Kidney (tissue), 14 donors: ENCODE measurements around the gene AKAP7. TPM values are rescaled to one million over a fixed set of nuclear protein-coding genes. Genes with fewer than 3 reads are reported as not detected.
"Not testable (repeated sequence)": the region's sequence is repeated elsewhere in the genome, so short reads cannot be mapped to it uniquely, and the experiment has no call there.

Source experiments
- DNase-seq, 5 donors: peaks; one replicate each; pipeline ENCODE4 v3.0.0-alpha.2; 2013 to 2020
- FAIRE-seq: peaks from 2 replicates; lab custom pipeline; 2012; peaks lifted over from hg19 to GRCh38; lab: Jason Lieb, UNC
- H3K27ac ChIP-seq, 2 donors: one replicate each; pipeline ENCODE4 v1.7.0; 2013; ENCODE audit warnings: low read depth in 2 of 2, low read length in 2 of 2, inconsistent platforms in 1 of 2
- H3K27me3 ChIP-seq: one replicate; pipeline ENCODE4 v1.7.1; 2013; ENCODE audit warnings: low read length, inconsistent platforms; ENCODE audit not compliant: control insufficient read depth, insufficient read depth
- H3K36me3 ChIP-seq, 3 donors: one replicate each; pipeline versions ENCODE4 v1.7.0 to v1.7.1; 2013; ENCODE audit warnings: low read length in 3 of 3, control low read depth in 1 of 3, inconsistent platforms in 1 of 3; ENCODE audit not compliant: insufficient read depth in 3 of 3, control insufficient read depth in 2 of 3
- H3K4me1 ChIP-seq, 3 donors: one replicate each; pipeline versions ENCODE4 v1.7.0 to v1.7.1; 2013; ENCODE audit warnings: low read length in 3 of 3, inconsistent platforms in 1 of 3, low read depth in 1 of 3; ENCODE audit not compliant: control insufficient read depth in 2 of 3, insufficient read depth in 2 of 3
- H3K4me3 ChIP-seq, 3 donors: one replicate each; pipeline versions ENCODE4 v1.7.0 to v1.8.1; 2013; ENCODE audit warnings: low read length in 3 of 3, control low read depth in 1 of 3, inconsistent platforms in 1 of 3
- H3K9ac ChIP-seq, 3 donors: one replicate each; pipeline versions ENCODE4 v1.7.0 to v1.7.1; 2013; ENCODE audit warnings: low read length in 3 of 3, control low read depth in 1 of 3, inconsistent platforms in 1 of 3
- H3K9me3 ChIP-seq, 3 donors: one replicate each; pipeline versions ENCODE4 v1.7.0 to v1.7.1; 2013; ENCODE audit warnings: low read length in 3 of 3, control low read depth in 1 of 3, inconsistent platforms in 1 of 3; ENCODE audit not compliant: control insufficient read depth in 2 of 3, insufficient read depth in 1 of 3
- CTCF ChIP-seq: IDR thresholded peaks from 3 replicates; pipeline ENCODE4 v1.5.1; 2012; ENCODE audit warnings: mild to moderate bottlenecking, moderate library complexity, borderline replicate concordance; ENCODE audit not compliant: insufficient read depth; ENCODE audit errors: extremely low read depth
- intact Hi-C: fragments of 100-400 bp; cut with DNase I; formaldehyde crosslinking; loops from one replicate; pipeline ENCODE4 v1.11.1; 2022
- polyA plus RNA-seq: library from polyadenylated mRNA; stranded (reverse); fragments of 350-450 nt; fragmentation: Illumina TruSeq; extraction: RNeasy Lipid Tissue Mini Kit (QIAGEN cat#74804); gene quantifications from one replicate; pipeline ENCODE4 v1.2.3, GENCODE V29; 2014; ENCODE audit warnings: low read depth, low replicate concordance; ENCODE audit not compliant: insufficient read depth
- total RNA-seq: library from RNA; stranded (reverse); fragmentation: NEBNext Ultra II Directional; extraction: Animal tissue kit (Norgen Biotek cat#: 25700); gene quantifications from one replicate; pipeline ENCODE4 v1.2.1, GENCODE V29; 2021
- donor health status: control.
- donor health status: control.
- donor health status: control.
- donor health status: control.
- donor health status: control.
- donor health status: DM: yes; HTN: yes; CAD: no.
- donor health status: Normal renal cell carcinoma (clear cell type).

AKAP7 gene
- total and polyA plus RNA-seq, 2 donors from 2014 or later: 7.9 to 12.0 TPM

GRCh38 chr6:131295081-131295480 is 159.8 kb downstream of the AKAP7 start:
- H3K9ac ChIP-seq: no peak overlapping the region
- FAIRE-seq: no peak
- H3K9me3 ChIP-seq: no peaks in the 10 kb centered on the region
- H3K27me3 ChIP-seq: no peaks in the 10 kb centered on the region
- H3K4me1 ChIP-seq: no peaks in the 10 kb centered on the region
- peak in 1 of 5 donors; percentile 48 for DNase-seq
- H3K4me3 ChIP-seq: no peak overlapping the region
- H3K36me3 ChIP-seq: no peaks in the 10 kb centered on the region
- intact Hi-C loops: no loop called here
- no peak overlapping the region for H3K27ac ChIP-seq
- no peak for TF ChIP-seq CTCF

GRCh38 chr6:131300826-131301225 is 165.6 kb downstream of the AKAP7 start:
- intact Hi-C loops, FAIRE-seq, H3K9me3 ChIP-seq, H3K27ac ChIP-seq, H3K27me3 ChIP-seq, DNase-seq, H3K36me3 ChIP-seq, H3K4me3 ChIP-seq, H3K4me1 ChIP-seq, H3K9ac ChIP-seq: not testable (repeated sequence)

GRCh38 chr6:131303338-131303930 is 168.2 kb downstream of the AKAP7 start:
- intact Hi-C loops: no loop called here
- Histone ChIP-seq H3K4me3 (no peak overlapping the region), H3K27ac (no peak overlapping the region), H3K9me3 (no peaks in the 10 kb centered on the region), H3K36me3 (no peaks in the 10 kb centered on the region), H3K9ac (no peak overlapping the region), H3K4me1 (no peaks in the 10 kb centered on the region), H3K27me3 (no peaks in the 10 kb centered on the region)
- FAIRE-seq (no peak), DNase-seq (no peak)
- TF ChIP-seq CTCF: no peak

- Histone ChIP-seq H3K4me3 (no peak overlapping the region), H3K36me3 (no peaks in the 10 kb centered on the region), H3K9ac (no peak overlapping the region), H3K4me1 (no peaks in the 10 kb centered on the region), H3K27me3 (no peaks in the 10 kb centered on the region), H3K27ac (no peak overlapping the region), H3K9me3 (peaks cover 0 to 4% (median 0%) of the 10 kb centered on the region in 3 donors)
- intact Hi-C loops: no loop called here
- TF ChIP-seq CTCF: no peak
- no peak for FAIRE-seq
- DNase-seq: no peak
Observed at GRCh38 chr6:131305037-131305850, 170.0 kb downstream of the AKAP7 start.
